Activated CD8-positive, alpha-beta T cell treated with anti-CD3 and anti-CD28 coated beads for 36 hours (primary cell): ENCODE measurements around the gene AMIGO2. TPM values are rescaled to one million over a fixed set of nuclear protein-coding genes. Genes with fewer than 3 reads are reported as not detected.

Experiments
- ATAC-seq: fragments of 200-7000 bp; cut with Tn5 transposase; one replicate; pipeline ENCODE4 v1.10.0; 2021; ENCODE audit warnings: mild to moderate bottlenecking, moderate library complexity
- CTCF ChIA-PET: fragments of 350-600 bp; sonication (Branson Sonifier 250); formaldehyde crosslinking; loops from one replicate; lab custom pipeline; 2021; ENCODE audit warnings: antibody characterized with exemption; lab: Charles Lee
- POLR2A ChIA-PET: fragments of 350-600 bp; sonication (Branson Sonifier 250); formaldehyde crosslinking; loops from one replicate; lab custom pipeline; 2021; ENCODE audit warnings: antibody characterized with exemption; lab: Charles Lee
- DNase-seq: peaks from one replicate; pipeline ENCODE4 v3.0.0-alpha.2; 2020
- H3K27ac Mint-ChIP-seq: one replicate; pipeline ENCODE4 v1.8.0; 2021; ENCODE audit warnings: mild to moderate bottlenecking, mixed read lengths
- H3K27me3 Mint-ChIP-seq: one replicate; pipeline ENCODE4 v1.8.0; 2021; ENCODE audit warnings: mixed read lengths
- H3K36me3 Mint-ChIP-seq: one replicate; pipeline ENCODE4 v1.8.0; 2021; ENCODE audit warnings: low read depth, mixed read lengths
- H3K4me1 Mint-ChIP-seq: one replicate; pipeline ENCODE4 v1.8.0; 2021; ENCODE audit warnings: low read depth, mixed read lengths
- H3K4me3 Mint-ChIP-seq: one replicate; pipeline ENCODE4 v1.8.0; 2021; ENCODE audit warnings: mild to moderate bottlenecking, moderate library complexity, mixed read lengths
- H3K9me3 Mint-ChIP-seq: one replicate; pipeline ENCODE4 v1.8.0; 2021; ENCODE audit warnings: mixed read lengths
- intact Hi-C: fragments of 100-400 bp; cut with micrococcal nuclease; formaldehyde crosslinking; loops from one replicate; pipeline ENCODE4 v1.10.0; 2022
- total RNA-seq, 2 experiments: library from RNA; stranded (reverse); gene quantifications; one replicate each; pipeline ENCODE4 v1.2.3, GENCODE V29; 2021
- TF ChIP-seq, protein P1 (sequence below): fragments of 200-600 bp; IDR thresholded peaks from one replicate; pipeline ENCODE4 v1.8.0; 2022; ENCODE audit warnings: antibody characterized with exemption, mild to moderate bottlenecking

AMIGO2 gene
- total RNA-seq, 2 experiments from 2014 or later: 12.1 to 12.5 TPM

DNA sequence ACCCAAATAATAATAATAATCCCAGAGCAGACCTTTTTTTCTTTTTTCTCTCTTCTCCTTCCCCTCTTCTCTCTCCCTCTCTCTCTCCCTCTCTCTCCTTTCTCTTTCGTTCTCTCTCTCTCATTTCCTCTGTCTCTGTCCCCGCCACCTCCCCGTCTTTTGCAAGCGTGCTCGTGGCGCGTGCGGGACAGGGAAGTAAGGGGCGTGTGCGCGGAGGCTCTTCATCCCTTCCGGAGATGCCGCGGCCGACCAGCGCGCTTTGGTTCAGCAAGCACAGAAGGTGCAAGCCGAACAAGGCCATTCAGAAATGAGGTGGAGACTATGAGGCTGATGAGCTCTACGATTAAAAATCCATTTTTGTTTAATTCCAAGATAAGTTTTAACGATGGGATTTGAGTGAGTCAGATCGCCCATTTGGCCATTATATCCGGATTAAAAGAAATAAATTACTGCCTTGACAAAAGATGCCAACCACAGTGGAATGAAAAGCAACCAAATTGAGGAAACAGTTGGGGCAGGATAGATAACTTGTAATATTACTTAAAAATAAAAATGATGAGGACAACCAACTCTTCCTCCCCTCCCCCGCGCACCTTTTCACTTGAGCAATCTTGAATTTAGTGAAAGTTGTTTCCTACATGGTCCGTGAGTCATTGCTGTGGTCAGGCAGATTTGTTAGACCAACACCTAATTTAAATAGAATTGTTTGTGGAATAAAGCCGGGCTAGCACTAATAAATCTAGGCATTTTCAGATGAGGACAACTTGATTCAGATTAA, 1.2 kb upstream of the AMIGO2 start:
- DNase-seq (peak; percentile 87), ATAC-seq (peak; percentile 54)
- H3K4me3 Mint-ChIP-seq: peak overlapping the region; percentile 87
- peaks cover 32% of the 10 kb centered on the region for H3K36me3 Mint-ChIP-seq
- CTCF ChIA-PET: interaction anchor here (1.0 to 4.4 kb wide), 7 partner anchors 10 to 317 kb away, joined by 3 to 22 read pairs (median 12); no protein-coding TSS in a partner anchor
- POLR2A ChIA-PET: interaction anchor here (1.1 to 10.4 kb wide), 5 partner anchors 11 to 317 kb away, joined by 3 to 170 read pairs (median 7); no protein-coding TSS in a partner anchor
- TF ChIP-seq, protein P1, sequence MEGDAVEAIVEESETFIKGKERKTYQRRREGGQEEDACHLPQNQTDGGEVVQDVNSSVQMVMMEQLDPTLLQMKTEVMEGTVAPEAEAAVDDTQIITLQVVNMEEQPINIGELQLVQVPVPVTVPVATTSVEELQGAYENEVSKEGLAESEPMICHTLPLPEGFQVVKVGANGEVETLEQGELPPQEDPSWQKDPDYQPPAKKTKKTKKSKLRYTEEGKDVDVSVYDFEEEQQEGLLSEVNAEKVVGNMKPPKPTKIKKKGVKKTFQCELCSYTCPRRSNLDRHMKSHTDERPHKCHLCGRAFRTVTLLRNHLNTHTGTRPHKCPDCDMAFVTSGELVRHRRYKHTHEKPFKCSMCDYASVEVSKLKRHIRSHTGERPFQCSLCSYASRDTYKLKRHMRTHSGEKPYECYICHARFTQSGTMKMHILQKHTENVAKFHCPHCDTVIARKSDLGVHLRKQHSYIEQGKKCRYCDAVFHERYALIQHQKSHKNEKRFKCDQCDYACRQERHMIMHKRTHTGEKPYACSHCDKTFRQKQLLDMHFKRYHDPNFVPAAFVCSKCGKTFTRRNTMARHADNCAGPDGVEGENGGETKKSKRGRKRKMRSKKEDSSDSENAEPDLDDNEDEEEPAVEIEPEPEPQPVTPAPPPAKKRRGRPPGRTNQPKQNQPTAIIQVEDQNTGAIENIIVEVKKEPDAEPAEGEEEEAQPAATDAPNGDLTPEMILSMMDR: no peak
- H3K27ac Mint-ChIP-seq: peak overlapping the region; percentile 94
- intact Hi-C loops: loop anchor here (5.0 to 10.0 kb wide), 3 partner anchors 111 to 314 kb away; no protein-coding TSS in a partner anchor
- no peaks in the 10 kb centered on the region for H3K9me3 Mint-ChIP-seq
- no peaks in the 10 kb centered on the region for H3K27me3 Mint-ChIP-seq
- H3K4me1 Mint-ChIP-seq: peaks cover 79% of the 10 kb centered on the region

DNA sequence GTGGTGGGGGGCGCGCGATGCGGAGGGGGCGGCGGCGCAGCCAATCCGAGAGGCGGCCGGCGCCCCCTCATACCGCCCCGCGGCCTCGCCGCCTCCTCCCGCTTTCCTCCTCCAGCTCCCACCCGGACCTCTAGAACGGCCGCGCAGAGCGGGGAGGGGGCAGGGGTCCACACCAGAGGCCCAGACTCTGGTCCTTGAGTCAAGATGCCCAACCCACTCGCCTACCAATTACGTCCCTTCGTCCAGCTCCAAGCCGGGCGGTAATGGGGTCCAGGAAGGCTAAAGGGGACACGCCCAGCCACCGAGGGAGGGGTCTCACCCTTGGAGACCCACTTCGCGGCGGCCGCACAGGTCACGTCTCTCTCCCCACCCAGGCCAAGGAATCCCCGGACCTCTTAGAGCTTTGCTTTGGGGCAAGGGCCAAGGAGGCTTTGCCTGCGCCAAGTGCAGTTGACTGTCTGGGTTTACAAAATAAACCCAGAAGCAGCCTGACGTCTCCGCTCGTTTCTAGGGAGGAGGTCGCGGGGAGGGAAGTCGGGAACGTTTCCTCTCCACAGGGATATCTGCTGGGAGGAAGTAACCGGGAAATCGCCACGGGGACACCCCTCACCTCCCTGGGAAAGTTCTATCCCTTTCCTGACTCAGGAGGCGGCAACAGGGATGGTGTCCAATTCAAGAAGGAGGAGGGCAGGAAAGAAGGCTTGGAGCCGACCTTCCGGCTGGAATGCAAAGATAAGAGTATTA, 394 bp upstream of the AMIGO2 start:
- H3K27me3 Mint-ChIP-seq: no peaks in the 10 kb centered on the region
- TF ChIP-seq, protein P1: no peak
- H3K4me3 Mint-ChIP-seq: peak overlapping the region; percentile 87
- H3K4me1 Mint-ChIP-seq: peaks cover 76% of the 10 kb centered on the region
- H3K27ac Mint-ChIP-seq: peak overlapping the region; percentile 94
- H3K36me3 Mint-ChIP-seq: peaks cover 37% of the 10 kb centered on the region
- intact Hi-C loops: loop anchor here (5.0 to 10.0 kb wide), 3 partner anchors 112 to 315 kb away; no protein-coding TSS in a partner anchor
- ATAC-seq (peak; percentile 40), DNase-seq (peak; percentile 49)
- CTCF ChIA-PET: interaction anchor here (0.9 to 3.7 kb wide), 13 partner anchors 10 to 317 kb away, joined by 3 to 20 read pairs (median 4); no protein-coding TSS in a partner anchor
- no peaks in the 10 kb centered on the region for H3K9me3 Mint-ChIP-seq
- POLR2A ChIA-PET: interaction anchor here (0.7 to 10.4 kb wide), 12 partner anchors 9 to 317 kb away, joined by 3 to 170 read pairs (median 4); no protein-coding TSS in a partner anchor

DNA sequence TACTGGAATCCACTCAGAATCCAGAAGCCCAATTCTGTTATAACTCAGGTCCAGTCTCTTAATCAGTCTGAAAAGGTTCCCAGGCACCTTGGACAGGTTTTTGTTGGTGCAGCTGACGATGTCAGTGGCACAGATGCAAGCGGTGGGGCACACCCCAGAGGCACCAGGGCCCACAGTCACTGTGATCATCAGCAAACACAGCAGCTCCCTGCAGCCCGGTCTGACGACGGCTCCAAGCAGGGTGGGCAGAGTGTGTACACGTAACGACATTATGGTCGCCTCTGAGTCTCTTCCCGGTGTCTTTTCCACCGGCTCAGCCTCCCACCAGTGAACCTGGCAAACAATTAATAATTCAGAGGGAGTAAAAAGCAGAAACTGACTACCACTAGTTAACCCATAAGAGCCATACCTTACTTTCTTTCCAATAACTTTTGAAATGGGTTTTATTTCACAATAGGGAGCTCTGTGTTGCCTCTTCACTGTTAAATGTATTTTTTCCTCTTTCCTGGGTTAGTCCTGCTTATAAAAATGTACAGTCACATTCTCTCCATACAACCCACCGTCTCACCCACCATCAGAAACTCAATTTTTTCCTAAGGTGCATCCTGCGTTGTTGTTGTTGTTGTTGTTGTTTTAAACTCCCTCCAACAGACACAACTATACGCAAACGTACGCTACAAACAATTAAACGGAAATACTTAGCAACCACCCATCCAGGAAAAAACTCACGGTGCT, 859 bp downstream of the AMIGO2 start:
- Mint-ChIP-seq H3K36me3 (peaks cover 37% of the 10 kb centered on the region), H3K27ac (peak overlapping the region; percentile 97), H3K9me3 (no peaks in the 10 kb centered on the region), H3K4me1 (peaks cover 66% of the 10 kb centered on the region), H3K4me3 (peak overlapping the region; percentile 92), H3K27me3 (no peaks in the 10 kb centered on the region)
- intact Hi-C loops: no loop called here
- peak; percentile 68 for DNase-seq
- POLR2A ChIA-PET: interaction anchor here (0.8 to 10.4 kb wide), 10 partner anchors 9 to 319 kb away, joined by 3 to 170 read pairs (median 4); no protein-coding TSS in a partner anchor
- peak; percentile 55 for ATAC-seq
- TF ChIP-seq, protein P1: no peak
- CTCF ChIA-PET: interaction anchor here (0.6 to 3.7 kb wide), 13 partner anchors 8 to 319 kb away, joined by 3 to 20 read pairs (median 4); no protein-coding TSS in a partner anchor

DNA sequence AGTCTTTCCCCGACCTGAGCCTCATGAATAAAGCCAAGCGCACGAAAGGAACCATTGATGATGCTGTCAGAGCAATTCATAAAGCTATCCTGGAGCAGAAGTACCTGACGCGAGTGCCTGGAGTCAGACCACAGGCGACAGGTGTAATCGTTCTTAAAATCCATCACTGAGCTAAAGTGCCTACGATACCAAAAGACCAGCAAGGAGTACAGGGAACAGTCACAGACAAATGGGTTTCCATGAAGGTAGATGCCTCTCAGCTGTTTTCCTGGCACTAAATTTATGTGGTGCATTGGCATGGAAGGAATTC, 1.7 kb downstream of the AMIGO2 start:
- Mint-ChIP-seq H3K27ac (no peak overlapping the region), H3K27me3 (no peaks in the 10 kb centered on the region), H3K36me3 (peaks cover 37% of the 10 kb centered on the region), H3K9me3 (no peaks in the 10 kb centered on the region), H3K4me3 (peak overlapping the region; percentile 92), H3K4me1 (peaks cover 58% of the 10 kb centered on the region)
- CTCF ChIA-PET: interaction anchor here (0.6 to 3.7 kb wide), 8 partner anchors 7 to 320 kb away, joined by 3 to 20 read pairs (median 4); no protein-coding TSS in a partner anchor
- POLR2A ChIA-PET: interaction anchor here (0.8 to 10.4 kb wide), 5 partner anchors 35 to 318 kb away, joined by 3 to 170 read pairs (median 3); no protein-coding TSS in a partner anchor
- intact Hi-C loops: no loop called here
- ATAC-seq (no peak), DNase-seq (no peak)
- TF ChIP-seq, protein P1: no peak
